HCT116 (cell line): ENCODE data around the gene CAPN5. TPM values are rescaled to one million over a fixed set of nuclear protein-coding genes. Genes with fewer than 3 reads are reported as not detected.

Experiments
- ATAC-seq: fragments of 200-7000 bp; cut with Tn5 transposase; 2 replicates; pipeline ENCODE4 v1.9.1; 2020; ENCODE audit warnings: mild to moderate bottlenecking, moderate library complexity
- BruUV-seq: library from RNA; stranded (reverse); fragments of 400-500 nt; replicated peaks from 2 replicates; lab custom pipeline; 2021; lab: Mats Ljungman, UMichigan
- CTCF ChIA-PET: fragments of 300-600 bp; sonication (Branson Sonifier 250); formaldehyde crosslinking; loops from one replicate; lab custom pipeline; 2021; ENCODE audit warnings: antibody characterized with exemption; lab: Charles Lee
- POLR2A ChIA-PET: fragments of 300-600, 350-600 bp; sonication (Branson Sonifier 250); formaldehyde crosslinking; loops from one replicate; lab custom pipeline; 2021; ENCODE audit warnings: antibody characterized with exemption; lab: Charles Lee
- RAD21 ChIA-PET, 2 experiments: fragments of 300-600 bp; sonication (Branson Sonifier 250); formaldehyde crosslinking; loops; one replicate each; lab custom pipeline; 2023; ENCODE audit warnings: low total read pairs in 2 of 2; ENCODE audit not compliant: uncharacterized antibody in 2 of 2, unreplicated experiment in 2 of 2, low non-redundant PET in 1 of 2; lab: Charles Lee
- DNase-seq: peaks from one replicate; pipeline ENCODE4 v3.0.0-alpha.2; 2010; ENCODE audit warnings: low read depth, low spot score
- H2AFZ ChIP-seq: fragments of 200-600 bp; shearing (Covaris generic), sonication (generic); 2 replicates; pipeline ENCODE4 v1.6.1; 2017; ENCODE audit warnings: low read depth, mixed run types, mixed read lengths, antibody characterized with exemption, low read length; ENCODE audit not compliant: poor library complexity, severe bottlenecking
- H3K27ac ChIP-seq: 2 replicates; pipeline ENCODE4 v1.5.1; 2012; ENCODE audit warnings: low read depth, low read length
- H3K27me3 ChIP-seq: fragments of 200-600 bp; sonication (generic); 2 replicates; pipeline ENCODE4 v1.6.1; 2016; ENCODE audit warnings: mixed run types, low read length, mixed read lengths; ENCODE audit not compliant: insufficient read depth
- H3K36me3 ChIP-seq, 2 experiments: fragments of 200-500 bp in 1 of 2; fragments of 200-600 bp in 1 of 2; sonication (Bioruptor generic) in 1 of 2; sonication (generic) in 1 of 2; 2 replicates each; pipeline versions ENCODE4 v1.5.1 to v1.6.1; 2014 to 2016; ENCODE audit warnings: low read length in 2 of 2, inconsistent platforms in 1 of 2, mixed read lengths in 1 of 2, mixed run types in 1 of 2; ENCODE audit not compliant: insufficient read depth in 2 of 2, control insufficient read depth in 1 of 2
- H3K4me1 ChIP-seq, 2 experiments: fragments of 200-600 bp in 1 of 2; sonication (generic) in 1 of 2; 2 replicates each; pipeline versions ENCODE4 v1.5.1 to v1.6.1; 2012 to 2017; ENCODE audit warnings: low read length in 2 of 2, inconsistent platforms in 1 of 2, mild to moderate bottlenecking in 1 of 2, mixed read lengths in 1 of 2, mixed run types in 1 of 2, moderate library complexity in 1 of 2; ENCODE audit not compliant: insufficient read depth in 2 of 2, control insufficient read depth in 1 of 2
- H3K4me2 ChIP-seq: fragments of 200-600 bp; sonication (generic); 2 replicates; pipeline ENCODE4 v1.6.1; 2017; ENCODE audit warnings: mixed run types, low read length, mixed read lengths
- H3K4me3 ChIP-seq, 2 experiments: fragments of 200-600 bp in 1 of 2; sonication (generic) in 1 of 2; replicated peaks in 1 of 2; 2 replicates each; pipeline ENCODE4 v1.5.1; 2011 to 2016; ENCODE audit warnings: low read length in 2 of 2, control low read depth in 1 of 2, low read depth in 1 of 2, mild to moderate bottlenecking in 1 of 2, mixed read lengths in 1 of 2, mixed run types in 1 of 2
- H3K79me2 ChIP-seq: fragments of 200-600 bp; sonication (generic); 2 replicates; pipeline ENCODE4 v1.6.1; 2017; ENCODE audit warnings: mild to moderate bottlenecking, mixed run types, low read length, moderate library complexity, mixed read lengths; ENCODE audit not compliant: insufficient read depth
- H3K9ac ChIP-seq: fragments of 200-600 bp; sonication (generic); 2 replicates; pipeline ENCODE4 v1.6.1; 2016; ENCODE audit warnings: low read length, mixed read lengths
- H3K9me2 ChIP-seq: fragments of 200-600 bp; sonication (generic), shearing (Covaris generic); 2 replicates; pipeline ENCODE4 v1.6.1; 2017; ENCODE audit warnings: mixed run types, mild to moderate bottlenecking, moderate library complexity; ENCODE audit not compliant: insufficient read depth
- H3K9me3 ChIP-seq, 2 experiments: fragments of 200-500 bp in 1 of 2; fragments of 200-600 bp in 1 of 2; sonication (Bioruptor generic) in 1 of 2; sonication (generic) in 1 of 2; 2 replicates each; pipeline ENCODE4 v1.6.1; 2014 to 2017; ENCODE audit warnings: low read length in 2 of 2, mixed read lengths in 2 of 2, inconsistent platforms in 1 of 2, low read depth in 1 of 2, mild to moderate bottlenecking in 1 of 2, mixed run types in 1 of 2, moderate library complexity in 1 of 2; ENCODE audit not compliant: control insufficient read depth in 1 of 2, insufficient read depth in 1 of 2
- H4K20me1 ChIP-seq: fragments of 200-600 bp; sonication (generic), shearing (Covaris generic); 2 replicates; pipeline ENCODE4 v1.6.1; 2017; ENCODE audit warnings: mixed run types, mild to moderate bottlenecking, moderate library complexity; ENCODE audit not compliant: insufficient read depth
- CBX3 ChIP-seq: IDR thresholded peaks from 2 replicates; pipeline ENCODE4 v1.6.1; 2012; ENCODE audit warnings: low read depth
- RAD21 ChIP-seq: IDR thresholded peaks from 2 replicates; pipeline ENCODE4 v1.6.1; 2012; ENCODE audit warnings: low read depth, mild to moderate bottlenecking
- TCF7L2 ChIP-seq: IDR thresholded peaks from 2 replicates; pipeline ENCODE4 v1.7.0; 2011; ENCODE audit warnings: borderline replicate concordance, inconsistent platforms; ENCODE audit not compliant: insufficient read depth, insufficient read length; ENCODE audit errors: extremely low read depth
- intact Hi-C: fragments of 100-400 bp; cut with micrococcal nuclease; formaldehyde crosslinking; loops from 2 replicates; pipeline ENCODE4 v1.10.0; 2022
- total RNA-seq: library from RNA; stranded (reverse); gene quantifications from one replicate; pipeline ENCODE4 v1.2.1, GENCODE V29; 2021; ENCODE audit not compliant: unreplicated experiment
- TF ChIP-seq, protein P1 (sequence below): IDR thresholded peaks from 2 replicates; pipeline ENCODE4 v1.6.1; 2012; ENCODE audit warnings: low read depth
- TF ChIP-seq, protein P2 (sequence below), 3 experiments: fragments of 200-600 bp in 1 of 3; sonication (generic) in 1 of 3; IDR thresholded peaks in 2 of 3; conservative IDR thresholded peaks in 1 of 3; 2 replicates each; pipeline ENCODE4 v1.5.1; 2012 to 2017; ENCODE audit warnings: low read depth in 2 of 3, low read length in 2 of 3, antibody characterized with exemption in 1 of 3, borderline replicate concordance in 1 of 3, control low read depth in 1 of 3, mild to moderate bottlenecking in 1 of 3, mixed read lengths in 1 of 3, mixed run types in 1 of 3, moderate library complexity in 1 of 3; ENCODE audit not compliant: insufficient read depth in 1 of 3
- TF ChIP-seq, protein P3 (sequence below): IDR thresholded peaks from 2 replicates; pipeline ENCODE4 v1.6.1; 2012

The CAPN5 gene
- total RNA-seq, 1 experiment from 2014 or later = 8.6 TPM

DNA sequence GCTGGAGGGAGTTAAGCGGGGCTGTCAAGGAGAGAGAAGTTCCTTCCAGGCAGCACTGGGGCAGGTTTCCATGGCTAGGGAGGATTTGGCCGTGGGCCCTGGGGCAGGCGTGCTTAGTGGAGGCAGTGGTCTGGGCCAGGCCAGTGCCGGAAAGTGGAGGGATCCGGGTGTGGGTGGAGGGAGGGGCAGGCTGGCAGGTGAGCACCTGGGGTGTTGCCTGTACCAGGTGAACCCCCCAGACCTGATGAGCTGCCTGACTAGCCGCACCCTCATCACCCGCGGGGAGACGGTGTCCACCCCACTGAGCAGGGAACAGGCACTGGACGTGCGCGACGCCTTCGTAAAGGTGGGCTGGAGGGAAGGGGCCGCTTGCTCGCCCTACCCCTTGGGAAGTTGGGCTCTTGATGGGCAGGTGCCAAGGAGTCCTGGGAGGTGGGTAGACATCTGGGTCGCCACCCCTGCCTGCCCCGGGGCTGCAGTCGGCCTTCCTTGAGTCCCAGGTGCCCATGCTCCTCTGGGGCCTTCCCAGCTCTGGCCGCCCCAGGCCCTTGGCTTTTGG, 93.2 kb downstream of the CAPN5 start (continued):
- TF ChIP-seq, protein P1, sequence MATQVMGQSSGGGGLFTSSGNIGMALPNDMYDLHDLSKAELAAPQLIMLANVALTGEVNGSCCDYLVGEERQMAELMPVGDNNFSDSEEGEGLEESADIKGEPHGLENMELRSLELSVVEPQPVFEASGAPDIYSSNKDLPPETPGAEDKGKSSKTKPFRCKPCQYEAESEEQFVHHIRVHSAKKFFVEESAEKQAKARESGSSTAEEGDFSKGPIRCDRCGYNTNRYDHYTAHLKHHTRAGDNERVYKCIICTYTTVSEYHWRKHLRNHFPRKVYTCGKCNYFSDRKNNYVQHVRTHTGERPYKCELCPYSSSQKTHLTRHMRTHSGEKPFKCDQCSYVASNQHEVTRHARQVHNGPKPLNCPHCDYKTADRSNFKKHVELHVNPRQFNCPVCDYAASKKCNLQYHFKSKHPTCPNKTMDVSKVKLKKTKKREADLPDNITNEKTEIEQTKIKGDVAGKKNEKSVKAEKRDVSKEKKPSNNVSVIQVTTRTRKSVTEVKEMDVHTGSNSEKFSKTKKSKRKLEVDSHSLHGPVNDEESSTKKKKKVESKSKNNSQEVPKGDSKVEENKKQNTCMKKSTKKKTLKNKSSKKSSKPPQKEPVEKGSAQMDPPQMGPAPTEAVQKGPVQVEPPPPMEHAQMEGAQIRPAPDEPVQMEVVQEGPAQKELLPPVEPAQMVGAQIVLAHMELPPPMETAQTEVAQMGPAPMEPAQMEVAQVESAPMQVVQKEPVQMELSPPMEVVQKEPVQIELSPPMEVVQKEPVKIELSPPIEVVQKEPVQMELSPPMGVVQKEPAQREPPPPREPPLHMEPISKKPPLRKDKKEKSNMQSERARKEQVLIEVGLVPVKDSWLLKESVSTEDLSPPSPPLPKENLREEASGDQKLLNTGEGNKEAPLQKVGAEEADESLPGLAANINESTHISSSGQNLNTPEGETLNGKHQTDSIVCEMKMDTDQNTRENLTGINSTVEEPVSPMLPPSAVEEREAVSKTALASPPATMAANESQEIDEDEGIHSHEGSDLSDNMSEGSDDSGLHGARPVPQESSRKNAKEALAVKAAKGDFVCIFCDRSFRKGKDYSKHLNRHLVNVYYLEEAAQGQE = no peak

DNA sequence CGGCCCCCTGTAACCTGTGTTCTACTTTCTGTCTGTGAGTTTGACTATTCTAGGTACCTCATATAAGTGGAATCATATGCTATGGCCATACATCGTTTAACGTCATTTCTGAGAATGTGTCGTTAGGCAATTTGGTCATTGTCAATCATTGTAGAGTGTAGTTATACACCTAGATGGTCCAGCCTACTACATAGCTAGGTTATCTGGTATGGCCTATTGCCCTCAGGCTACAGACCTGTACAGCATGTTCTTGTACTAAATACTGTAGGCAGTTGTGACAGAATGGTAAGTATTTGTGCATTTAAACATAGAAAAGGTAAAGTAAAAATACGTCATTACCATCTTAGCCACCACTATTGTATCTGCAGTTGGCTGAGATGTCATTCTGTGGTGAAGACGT, 96.5 kb downstream of the CAPN5 start:
- RAD21 ChIA-PET = no interaction called here
- CTCF ChIA-PET = no interaction called here
- no peak overlapping the region for H3K27ac ChIP-seq
- no peak overlapping the region for H2AFZ ChIP-seq
- TF ChIP-seq RAD21 (no peak), TCF7L2 (no peak), CBX3 (no peak)
- TF ChIP-seq, protein P2, sequence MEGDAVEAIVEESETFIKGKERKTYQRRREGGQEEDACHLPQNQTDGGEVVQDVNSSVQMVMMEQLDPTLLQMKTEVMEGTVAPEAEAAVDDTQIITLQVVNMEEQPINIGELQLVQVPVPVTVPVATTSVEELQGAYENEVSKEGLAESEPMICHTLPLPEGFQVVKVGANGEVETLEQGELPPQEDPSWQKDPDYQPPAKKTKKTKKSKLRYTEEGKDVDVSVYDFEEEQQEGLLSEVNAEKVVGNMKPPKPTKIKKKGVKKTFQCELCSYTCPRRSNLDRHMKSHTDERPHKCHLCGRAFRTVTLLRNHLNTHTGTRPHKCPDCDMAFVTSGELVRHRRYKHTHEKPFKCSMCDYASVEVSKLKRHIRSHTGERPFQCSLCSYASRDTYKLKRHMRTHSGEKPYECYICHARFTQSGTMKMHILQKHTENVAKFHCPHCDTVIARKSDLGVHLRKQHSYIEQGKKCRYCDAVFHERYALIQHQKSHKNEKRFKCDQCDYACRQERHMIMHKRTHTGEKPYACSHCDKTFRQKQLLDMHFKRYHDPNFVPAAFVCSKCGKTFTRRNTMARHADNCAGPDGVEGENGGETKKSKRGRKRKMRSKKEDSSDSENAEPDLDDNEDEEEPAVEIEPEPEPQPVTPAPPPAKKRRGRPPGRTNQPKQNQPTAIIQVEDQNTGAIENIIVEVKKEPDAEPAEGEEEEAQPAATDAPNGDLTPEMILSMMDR (IDR thresholded peaks at IDR 0.05 in 2 of 3, conservative IDR thresholded peaks at IDR 0.05 in 1 of 3; ENCODE audit: borderline replicate concordance in 1 of 3, insufficient read depth in 1 of 3, low read depth in 2 of 3, low read length in 2 of 3) = no peak
- TF ChIP-seq, protein P3, sequence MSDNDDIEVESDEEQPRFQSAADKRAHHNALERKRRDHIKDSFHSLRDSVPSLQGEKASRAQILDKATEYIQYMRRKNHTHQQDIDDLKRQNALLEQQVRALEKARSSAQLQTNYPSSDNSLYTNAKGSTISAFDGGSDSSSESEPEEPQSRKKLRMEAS = no peak
- H3K9me3 ChIP-seq = no peaks in the 10 kb centered on the region
- no peak overlapping the region for H3K4me2 ChIP-seq
- H3K9ac ChIP-seq = no peak overlapping the region
- BruUV-seq = no TSS peak
- no peaks in the 10 kb centered on the region for H3K36me3 ChIP-seq
- no peaks in the 10 kb centered on the region for H4K20me1 ChIP-seq
- ATAC-seq (no peak), DNase-seq (no peak)
- H3K4me3 ChIP-seq = no peak overlapping the region
- intact Hi-C loops = no loop called here
- POLR2A ChIA-PET = no interaction called here
- no peaks in the 10 kb centered on the region for H3K27me3 ChIP-seq
- H3K9me2 ChIP-seq = no peaks in the 10 kb centered on the region
- H3K4me1 ChIP-seq = no peaks in the 10 kb centered on the region
- no peaks in the 10 kb centered on the region for H3K79me2 ChIP-seq
